ENCODE data around the gene GAGE1.
"Not testable (repeated sequence)": the region's sequence is repeated elsewhere in the genome, so short reads cannot be mapped to it uniquely, and the experiment has no call there.

The GAGE1 gene

GRCh38 chrX:49598720-49599119 lies at the start of gene GAGE1:
Gene GAGE1 (plus strand): TSS chrX:49599020. CDS start chrX:49600175, 1,155 bp downstream.
- not testable (repeated sequence) for DNase-seq (ENCODE audit: low read depth)

- not testable (repeated sequence) for DNase-seq (ENCODE audit: low read depth)
These were observed 47.8 kb upstream of the GAGE1 start, which contains the start of gene GAGE12E for GRCh38 chrX:49550989-49551388. Gene GAGE12E (plus strand): TSS chrX:49551289. CDS start chrX:49552444, 1,155 bp downstream.

- not testable (repeated sequence) for DNase-seq (ENCODE audit: low read depth)
These were observed 38.3 kb upstream of the GAGE1 start, which contains the start of gene GAGE12F for GRCh38 chrX:49560542-49560941. Gene GAGE12F (plus strand): TSS chrX:49560842. CDS start chrX:49561997, 1,155 bp downstream.

- DNase-seq (ENCODE audit: low read depth), result not testable (repeated sequence)
These were observed 30.1 kb upstream of the GAGE1 start for GRCh38 chrX:49568728-49569127.

GRCh38 chrX:49569152-49569551 lies 29.7 kb upstream of the GAGE1 start:
- not testable (repeated sequence) for DNase-seq (ENCODE audit: low read depth)

- not testable (repeated sequence) for DNase-seq (ENCODE audit: low read depth)
These were observed 28.7 kb upstream of the GAGE1 start, which contains the start of gene GAGE12G for GRCh38 chrX:49570100-49570499. Gene GAGE12G (plus strand): TSS chrX:49570400. CDS start chrX:49571555, 1,155 bp downstream.

GRCh38 chrX:49579649-49580048 lies 19.2 kb upstream of the GAGE1 start, which contains the start of gene GAGE12H:
Gene GAGE12H (plus strand): TSS chrX:49579949. CDS start chrX:49581104, 1,155 bp downstream.
- DNase-seq (ENCODE audit: low read depth), result not testable (repeated sequence)

- not testable (repeated sequence) for DNase-seq (ENCODE audit: low read depth)
These were observed 9.6 kb upstream of the GAGE1 start, which contains the start of gene GAGE2A for GRCh38 chrX:49589196-49589595. Gene GAGE2A (plus strand): TSS chrX:49589496. CDS start chrX:49590651, 1,155 bp downstream.

- DNase-seq (ENCODE audit: low read depth), result not testable (repeated sequence)
These were observed 8.9 kb upstream of the GAGE1 start for GRCh38 chrX:49589769-49590478.

GRCh38 chrX:49590488-49590887 lies 8.3 kb upstream of the GAGE1 start:
- not testable (repeated sequence) for DNase-seq (ENCODE audit: low read depth)

- DNase-seq (ENCODE audit: low read depth), result no peak
These were observed 12.0 kb downstream of the GAGE1 start for GRCh38 chrX:49610718-49611310.

- no peak for DNase-seq (ENCODE audit: low read depth)
These were observed 19.8 kb downstream of the GAGE1 start for GRCh38 chrX:49618574-49618973.

GRCh38 chrX:49627086-49627777 lies 28.4 kb downstream of the GAGE1 start:
- DNase-seq (ENCODE audit: low read depth), result no peak

- DNase-seq (ENCODE audit: low read depth), result no peak
These were observed 46.3 kb downstream of the GAGE1 start for GRCh38 chrX:49644991-49645637.

GRCh38 chrX:49656533-49656932 lies 57.7 kb downstream of the GAGE1 start:
- DNase-seq (ENCODE audit: low read depth), result no peak
